ENCODE data around the gene PTTG1IP. TPM values are rescaled to one million over a fixed set of nuclear protein-coding genes. Genes with fewer than 3 reads are reported as not detected.

Gene PTTG1IP
- total RNA-seq, 1 experiment from 2014 or later, result 136 TPM

DNA sequence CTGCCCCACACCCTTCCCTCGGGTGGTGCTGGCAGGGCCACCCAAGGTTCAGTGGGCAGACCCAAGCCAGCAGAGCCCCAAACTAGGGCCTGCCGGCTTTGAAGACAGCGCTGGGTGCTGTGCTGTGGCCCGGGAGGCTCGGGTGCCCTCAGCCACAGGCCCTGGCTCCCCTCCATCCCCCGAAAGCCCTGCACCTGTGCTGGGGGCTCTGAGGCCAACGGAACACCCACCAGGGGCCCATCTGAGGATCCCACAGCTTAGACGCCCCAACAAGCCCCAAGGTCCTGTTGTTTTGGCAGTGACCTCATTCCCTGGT lies 38.6 kb upstream of the PTTG1IP start:
- DNase-seq, result no peak
- Mint-ChIP-seq H3K4me3 (ENCODE audit: low read depth, unreplicated experiment) (no peak overlapping the region), H3K27ac (ENCODE audit: unreplicated experiment) (no peak overlapping the region), H3K9me3 (ENCODE audit: low read depth, unreplicated experiment) (no peaks in the 10 kb centered on the region), H3K27me3 (ENCODE audit: unreplicated experiment) (peaks cover 20% of the 10 kb centered on the region), H3K4me1 (ENCODE audit: low read depth, unreplicated experiment) (peaks cover 17% of the 10 kb centered on the region), H3K36me3 (ENCODE audit: insufficient read depth, unreplicated experiment) (peaks cover 9% of the 10 kb centered on the region)
- no TSS peak for BruUV-seq (replicated peaks)
- CTCF ChIA-PET, result interaction anchor here (1.5 kb wide), 1 partner anchor 111 kb away, joined by 8 read pairs; the partner anchor contains the start of gene UBE2G2
- TF ChIP-seq CTCF (IDR thresholded peaks at IDR 0.05; ENCODE audit: unreplicated experiment), result no peak
- intact Hi-C loops (cut with micrococcal nuclease; ENCODE audit: unreplicated experiment), result no loop called here

- Mint-ChIP-seq H3K9me3 (ENCODE audit: low read depth, unreplicated experiment) (no peaks in the 10 kb centered on the region), H3K4me1 (ENCODE audit: low read depth, unreplicated experiment) (peaks cover 17% of the 10 kb centered on the region), H3K27ac (ENCODE audit: unreplicated experiment) (peak overlapping the region; percentile 13), H3K36me3 (ENCODE audit: insufficient read depth, unreplicated experiment) (peaks cover 9% of the 10 kb centered on the region), H3K27me3 (ENCODE audit: unreplicated experiment) (peaks cover 24% of the 10 kb centered on the region), H3K4me3 (ENCODE audit: low read depth, unreplicated experiment) (no peak overlapping the region)
- TF ChIP-seq CTCF (IDR thresholded peaks at IDR 0.05; ENCODE audit: unreplicated experiment), result peak; percentile 29
- peak; percentile 84 for DNase-seq
- intact Hi-C loops (cut with micrococcal nuclease; ENCODE audit: unreplicated experiment), result no loop called here
- CTCF ChIA-PET, result interaction anchor here (0.5 to 1.5 kb wide), 3 partner anchors 16 to 110 kb away, joined by 3 to 8 read pairs (median 3); partner anchors contain the start of gene UBE2G2
- BruUV-seq (replicated peaks), result no TSS peak
These were observed 38.1 kb upstream of the PTTG1IP start for GRCh38 chr21:44911384-44912157.

- no peak for DNase-seq
- no peak for TF ChIP-seq CTCF (IDR thresholded peaks at IDR 0.05; ENCODE audit: unreplicated experiment)
- BruUV-seq (replicated peaks), result no TSS peak
- Mint-ChIP-seq H3K4me1 (ENCODE audit: low read depth, unreplicated experiment) (peaks cover 17% of the 10 kb centered on the region), H3K4me3 (ENCODE audit: low read depth, unreplicated experiment) (no peak overlapping the region), H3K9me3 (ENCODE audit: low read depth, unreplicated experiment) (no peaks in the 10 kb centered on the region), H3K27ac (ENCODE audit: unreplicated experiment) (peak overlapping the region; percentile 13), H3K27me3 (ENCODE audit: unreplicated experiment) (peaks cover 29% of the 10 kb centered on the region), H3K36me3 (ENCODE audit: insufficient read depth, unreplicated experiment) (peaks cover 9% of the 10 kb centered on the region)
- CTCF ChIA-PET, result interaction anchor here (0.5 to 1.5 kb wide), 3 partner anchors 16 to 110 kb away, joined by 3 to 8 read pairs (median 3); partner anchors contain the start of gene UBE2G2
- intact Hi-C loops (cut with micrococcal nuclease; ENCODE audit: unreplicated experiment), result no loop called here
These were observed 37.5 kb upstream of the PTTG1IP start for GRCh38 chr21:44911068-44911383.

GRCh38 chr21:44910229-44911067 lies 37.0 kb upstream of the PTTG1IP start:
- peaks cover 9% of the 10 kb centered on the region for H3K36me3 Mint-ChIP-seq (ENCODE audit: insufficient read depth, unreplicated experiment)
- H3K9me3 Mint-ChIP-seq (ENCODE audit: low read depth, unreplicated experiment), result no peaks in the 10 kb centered on the region
- intact Hi-C loops (cut with micrococcal nuclease; ENCODE audit: unreplicated experiment), result no loop called here
- H3K4me3 Mint-ChIP-seq (ENCODE audit: low read depth, unreplicated experiment), result no peak overlapping the region
- BruUV-seq (replicated peaks), result no TSS peak
- no peak for TF ChIP-seq CTCF (IDR thresholded peaks at IDR 0.05; ENCODE audit: unreplicated experiment)
- no peak for DNase-seq
- peaks cover 35% of the 10 kb centered on the region for H3K27me3 Mint-ChIP-seq (ENCODE audit: unreplicated experiment)
- CTCF ChIA-PET, result interaction anchor here (1.5 kb wide), 1 partner anchor 109 kb away, joined by 8 read pairs; the partner anchor contains the start of gene UBE2G2
- peaks cover 17% of the 10 kb centered on the region for H3K4me1 Mint-ChIP-seq (ENCODE audit: low read depth, unreplicated experiment)
- no peak overlapping the region for H3K27ac Mint-ChIP-seq (ENCODE audit: unreplicated experiment)
